Suprapubic skin (tissue), 4 donors: Measurements from ENCODE around the gene BGN. TPM values are rescaled to one million over a fixed set of nuclear protein-coding genes. Genes with fewer than 3 reads are reported as not detected.

Source experiments
- DNase-seq, 2 donors: peaks; one replicate each; pipeline ENCODE4 v3.0.0-alpha.2; 2019; ENCODE audit warnings: low spot score in 2 of 2
- H3K27ac ChIP-seq: fragments of 200-600 bp; sonication (generic); one replicate; pipeline ENCODE4 v1.5.1; 2019
- H3K27me3 ChIP-seq: fragments of 200-600 bp; sonication (generic); one replicate; pipeline ENCODE4 v1.5.1; 2019
- H3K36me3 ChIP-seq: fragments of 200-600 bp; sonication (generic); one replicate; pipeline ENCODE4 v1.5.1; 2019
- H3K4me1 ChIP-seq: fragments of 200-600 bp; sonication (generic); one replicate; pipeline ENCODE4 v1.5.1; 2019
- H3K4me3 ChIP-seq: fragments of 200-600 bp; sonication (generic); one replicate; pipeline ENCODE4 v1.5.1; 2019; ENCODE audit warnings: mild to moderate bottlenecking
- H3K9me3 ChIP-seq: fragments of 200-600 bp; sonication (generic); one replicate; pipeline ENCODE4 v1.5.1; 2019
- EP300 ChIP-seq: sonication (generic); formaldehyde crosslinking; IDR thresholded peaks from one replicate; pipeline ENCODE4 v1.6.1; 2017; ENCODE audit warnings: antibody characterized with exemption
- POLR2A ChIP-seq, 2 donors: fragments of 450-650 bp; IDR thresholded peaks; one replicate each; pipeline ENCODE4 v1.6.1; 2017; ENCODE audit warnings: antibody characterized with exemption in 2 of 2, mild to moderate bottlenecking in 2 of 2, moderate library complexity in 2 of 2
- POLR2AphosphoS5 ChIP-seq, 3 donors: sonication (generic); formaldehyde crosslinking; IDR thresholded peaks; one replicate each; pipeline ENCODE4 v1.6.1; 2017; ENCODE audit warnings: antibody characterized with exemption in 3 of 3
- WGBS: methylation state at CpG from one replicate; pipeline ENCODE4 v1.1.5; 2018; 5-methylcytosine and 5-hydroxymethylcytosine counted together
- total RNA-seq, 4 donors: library from RNA; depleted of rRNA; stranded (reverse); fragments of >200 nt; gene quantifications; one replicate each; pipeline ENCODE4 v1.1.0, GENCODE V29; 2016
- TF ChIP-seq, protein P1 (sequence below), 2 donors: fragments of 200-600 bp in 1 of 2; fragments of 450-650 bp in 1 of 2; sonication (generic) in 1 of 2; IDR thresholded peaks; one replicate each; pipeline ENCODE4 v1.5.1; 2016 to 2019; ENCODE audit warnings: antibody characterized with exemption in 2 of 2, mild to moderate bottlenecking in 1 of 2, moderate library complexity in 1 of 2

The BGN gene
- total RNA-seq, 4 donors from 2014 or later = 24.9 to 108 (median 67.3) TPM

DNA sequence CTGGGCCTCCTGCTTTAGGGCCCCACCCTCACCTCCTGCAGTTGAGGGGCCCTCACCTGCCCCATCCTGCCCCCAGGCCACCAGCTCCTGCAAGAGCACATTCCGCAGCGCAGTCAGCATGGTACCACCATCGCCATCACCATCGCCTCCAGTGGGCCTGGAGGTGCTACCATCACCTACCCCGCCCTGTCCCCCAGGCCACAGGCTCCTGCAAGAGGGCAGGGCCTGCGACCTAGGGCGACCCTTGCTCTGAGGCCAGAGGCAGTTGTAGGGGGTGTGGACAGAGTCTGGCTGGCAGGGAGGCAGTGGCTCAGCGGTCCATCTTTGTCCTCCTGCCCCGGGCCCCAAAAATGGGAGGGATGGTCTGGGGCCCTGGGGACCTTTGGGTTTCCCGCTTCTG is 20.5 kb upstream of the BGN start:
- Histone ChIP-seq H3K4me1 (peaks cover 48% of the 10 kb centered on the region), H3K36me3 (no peaks in the 10 kb centered on the region), H3K4me3 (peak overlapping the region; percentile 40), H3K27me3 (no peaks in the 10 kb centered on the region), H3K27ac (no peak overlapping the region), H3K9me3 (no peaks in the 10 kb centered on the region)
- DNase-seq = no peak
- TF ChIP-seq POLR2AphosphoS5 (IDR thresholded peaks at IDR 0.05) (no peak), EP300 (no peak), POLR2A (IDR thresholded peaks at IDR 0.05) (no peak)
- TF ChIP-seq, protein P1, sequence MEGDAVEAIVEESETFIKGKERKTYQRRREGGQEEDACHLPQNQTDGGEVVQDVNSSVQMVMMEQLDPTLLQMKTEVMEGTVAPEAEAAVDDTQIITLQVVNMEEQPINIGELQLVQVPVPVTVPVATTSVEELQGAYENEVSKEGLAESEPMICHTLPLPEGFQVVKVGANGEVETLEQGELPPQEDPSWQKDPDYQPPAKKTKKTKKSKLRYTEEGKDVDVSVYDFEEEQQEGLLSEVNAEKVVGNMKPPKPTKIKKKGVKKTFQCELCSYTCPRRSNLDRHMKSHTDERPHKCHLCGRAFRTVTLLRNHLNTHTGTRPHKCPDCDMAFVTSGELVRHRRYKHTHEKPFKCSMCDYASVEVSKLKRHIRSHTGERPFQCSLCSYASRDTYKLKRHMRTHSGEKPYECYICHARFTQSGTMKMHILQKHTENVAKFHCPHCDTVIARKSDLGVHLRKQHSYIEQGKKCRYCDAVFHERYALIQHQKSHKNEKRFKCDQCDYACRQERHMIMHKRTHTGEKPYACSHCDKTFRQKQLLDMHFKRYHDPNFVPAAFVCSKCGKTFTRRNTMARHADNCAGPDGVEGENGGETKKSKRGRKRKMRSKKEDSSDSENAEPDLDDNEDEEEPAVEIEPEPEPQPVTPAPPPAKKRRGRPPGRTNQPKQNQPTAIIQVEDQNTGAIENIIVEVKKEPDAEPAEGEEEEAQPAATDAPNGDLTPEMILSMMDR (IDR thresholded peaks at IDR 0.05) = no peak
- WGBS = 76% methylated on average over 5 of the region's 10 CpGs

DNA sequence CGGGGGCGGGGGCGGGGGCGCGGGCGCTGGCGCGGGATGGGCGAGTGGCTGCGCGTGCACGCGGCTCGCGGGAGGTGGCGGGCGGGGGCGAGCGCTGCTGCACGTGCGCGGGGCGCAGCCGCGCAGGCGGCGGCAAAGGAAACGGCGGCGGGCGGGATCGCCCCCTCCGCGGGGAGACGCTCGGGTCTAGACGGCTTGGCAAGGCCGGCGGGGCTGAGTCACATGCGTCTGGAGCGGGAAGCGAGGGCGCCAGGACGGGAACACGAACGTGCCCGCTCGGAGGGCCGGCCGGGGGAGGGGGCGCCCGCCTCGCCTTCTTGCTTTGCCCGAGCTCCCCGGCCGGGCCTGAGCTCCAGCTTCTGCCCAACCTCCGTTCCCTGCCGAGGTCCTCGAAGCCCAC is 20.1 kb upstream of the BGN start:
- H3K27me3 ChIP-seq = no peaks in the 10 kb centered on the region
- DNase-seq = no peak
- H3K4me3 ChIP-seq = peak overlapping the region; percentile 40
- no peaks in the 10 kb centered on the region for H3K9me3 ChIP-seq
- TF ChIP-seq, protein P1 (IDR thresholded peaks at IDR 0.05) = no peak
- TF ChIP-seq EP300 = no peak
- no peak for TF ChIP-seq POLR2AphosphoS5 (IDR thresholded peaks at IDR 0.05)
- TF ChIP-seq POLR2A (IDR thresholded peaks at IDR 0.05) = no peak
- peaks cover 44% of the 10 kb centered on the region for H3K4me1 ChIP-seq
- 43% methylated on average over 39 of the region's 59 CpGs for WGBS
- no peaks in the 10 kb centered on the region for H3K36me3 ChIP-seq
- no peak overlapping the region for H3K27ac ChIP-seq

DNA sequence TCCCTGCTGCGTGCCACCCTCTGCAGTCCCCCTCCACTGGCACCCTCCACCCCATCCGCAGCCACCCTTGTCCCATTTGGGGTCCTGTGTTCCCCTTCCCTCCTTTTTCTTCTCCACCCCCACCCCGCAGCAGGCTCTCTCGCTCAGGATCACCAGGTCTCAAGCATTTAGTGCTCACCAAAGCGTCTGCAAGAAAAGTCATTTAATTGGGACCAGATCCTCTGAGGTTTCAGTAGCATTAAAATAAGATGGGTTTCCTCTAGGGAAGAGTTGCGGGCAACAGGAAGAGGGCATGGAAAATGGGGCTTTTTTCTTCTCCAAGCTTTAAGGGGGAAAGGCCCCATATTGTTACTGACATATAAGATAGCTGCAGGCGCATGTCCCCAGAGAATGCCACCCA is 19.5 kb upstream of the BGN start:
- 74% methylated on average over 7 of the region's 7 CpGs for WGBS
- no peaks in the 10 kb centered on the region for H3K9me3 ChIP-seq
- peaks cover 41% of the 10 kb centered on the region for H3K4me1 ChIP-seq
- H3K4me3 ChIP-seq = peak overlapping the region; percentile 40
- no peak for TF ChIP-seq POLR2A (IDR thresholded peaks at IDR 0.05)
- no peak for TF ChIP-seq EP300
- TF ChIP-seq, protein P1 (IDR thresholded peaks at IDR 0.05) = no peak
- TF ChIP-seq POLR2AphosphoS5 (IDR thresholded peaks at IDR 0.05) = no peak
- H3K36me3 ChIP-seq = no peaks in the 10 kb centered on the region
- no peak for DNase-seq
- H3K27me3 ChIP-seq = no peaks in the 10 kb centered on the region
- no peak overlapping the region for H3K27ac ChIP-seq

DNA sequence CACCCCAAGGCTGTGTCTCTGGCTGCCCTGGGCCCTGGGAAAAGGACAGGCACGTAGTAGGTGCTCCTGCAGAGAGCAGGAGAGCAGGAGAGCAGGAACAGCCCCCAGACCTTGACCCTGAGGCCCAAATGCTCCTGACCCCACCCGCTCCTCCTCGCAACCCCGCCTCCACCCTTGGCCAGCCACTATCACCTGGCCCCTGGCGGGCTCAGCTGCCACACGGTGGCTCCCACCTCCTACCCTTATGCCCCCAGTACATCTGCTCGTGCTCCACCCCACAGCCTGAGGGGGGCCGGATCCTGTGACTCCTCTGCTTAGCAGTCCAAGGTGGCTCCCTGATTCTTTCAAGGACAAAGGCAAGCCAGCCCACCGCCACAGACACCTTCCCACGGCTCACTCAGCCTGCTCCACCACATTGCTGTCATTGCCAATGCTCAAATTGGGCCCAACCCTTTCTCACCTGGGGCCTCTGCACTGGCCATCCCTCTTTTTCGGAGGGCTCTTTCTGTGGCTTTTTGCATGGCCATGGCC is 19.0 kb upstream of the BGN start:
- DNase-seq = no peak
- TF ChIP-seq POLR2A (IDR thresholded peaks at IDR 0.05) (no peak), POLR2AphosphoS5 (IDR thresholded peaks at IDR 0.05) (no peak), EP300 (no peak)
- TF ChIP-seq, protein P1 (IDR thresholded peaks at IDR 0.05) = no peak
- H3K4me3 ChIP-seq = no peak overlapping the region
- no peaks in the 10 kb centered on the region for H3K9me3 ChIP-seq
- peaks cover 47% of the 10 kb centered on the region for H3K4me1 ChIP-seq
- no peaks in the 10 kb centered on the region for H3K27me3 ChIP-seq
- no peak overlapping the region for H3K27ac ChIP-seq
- H3K36me3 ChIP-seq = no peaks in the 10 kb centered on the region
- WGBS = 79% methylated on average over 9 of the region's 11 CpGs

DNA sequence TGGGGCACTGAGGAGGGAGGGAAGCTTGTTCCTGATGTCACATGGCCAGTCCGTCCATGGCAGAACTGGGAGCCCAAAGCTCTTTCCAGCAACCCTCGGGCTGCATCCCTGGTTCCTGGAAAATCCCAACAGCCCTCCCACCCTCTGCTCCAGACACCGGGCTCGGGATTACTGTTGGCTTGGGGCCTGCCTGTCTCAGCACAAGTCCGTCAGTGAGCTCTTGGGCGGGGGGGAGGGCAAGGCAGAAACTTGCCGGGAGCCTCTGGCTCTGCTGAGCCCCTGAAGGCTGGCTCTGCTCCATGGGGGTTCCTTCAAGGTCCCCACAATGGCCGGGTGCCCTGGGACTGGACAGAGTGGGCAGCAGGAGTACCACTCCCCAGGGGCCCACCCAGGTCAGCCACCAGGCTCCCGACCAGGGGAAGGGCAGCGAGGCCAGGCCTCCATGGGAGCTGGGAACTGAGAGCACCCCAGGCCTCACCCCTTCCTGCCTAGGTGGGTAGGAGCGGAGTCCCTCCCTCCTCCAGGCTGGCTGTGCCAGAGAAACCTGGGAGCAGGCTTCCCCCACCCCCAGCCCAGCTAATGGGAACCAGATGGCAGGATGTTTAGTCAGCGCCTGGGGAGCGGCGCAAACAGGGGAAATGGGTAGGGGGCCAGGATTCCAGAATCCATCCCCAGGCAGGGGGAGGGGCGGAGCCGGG is 18.0 kb upstream of the BGN start:
- TF ChIP-seq POLR2AphosphoS5 (IDR thresholded peaks at IDR 0.05) = no peak
- TF ChIP-seq, protein P1 (IDR thresholded peaks at IDR 0.05) = no peak
- TF ChIP-seq POLR2A (IDR thresholded peaks at IDR 0.05) = no peak
- no peak for TF ChIP-seq EP300
- no peak overlapping the region for H3K4me3 ChIP-seq
- H3K4me1 ChIP-seq = peaks cover 50% of the 10 kb centered on the region
- DNase-seq = no peak
- H3K27ac ChIP-seq = no peak overlapping the region
- H3K36me3 ChIP-seq = no peaks in the 10 kb centered on the region
- WGBS = 50% methylated on average over 7 of the region's 16 CpGs
- no peaks in the 10 kb centered on the region for H3K9me3 ChIP-seq
- H3K27me3 ChIP-seq = no peaks in the 10 kb centered on the region
